Fibroblast of lung (primary cell): Measurements from ENCODE around the gene NTSR2. TPM values are rescaled to one million over a fixed set of nuclear protein-coding genes. Genes with fewer than 3 reads are reported as not detected.

Experiments
- DNase-seq, 2 donors: peaks; one replicate each; pipeline versions ENCODE4 v3.0.0 to v3.0.0-alpha.2; 2010; ENCODE audit warnings: low read depth in 2 of 2
- H2AFZ ChIP-seq: 2 replicates; pipeline ENCODE4 v1.5.1; 2012; ENCODE audit warnings: low read length, control low read depth, inconsistent platforms
- H3K27ac ChIP-seq: 2 replicates; pipeline ENCODE4 v1.5.1; 2011; ENCODE audit warnings: low read length, control low read depth; ENCODE audit not compliant: insufficient read depth
- H3K27me3 ChIP-seq: 2 replicates; pipeline ENCODE4 v1.5.1; 2011; ENCODE audit warnings: mild to moderate bottlenecking, low read length; ENCODE audit not compliant: control insufficient read depth, insufficient read depth
- H3K36me3 ChIP-seq: 2 replicates; pipeline ENCODE4 v1.5.1; 2011; ENCODE audit warnings: low read length; ENCODE audit not compliant: control insufficient read depth, insufficient read depth
- H3K4me1 ChIP-seq: 2 replicates; pipeline ENCODE4 v1.5.1; 2011; ENCODE audit warnings: low read length; ENCODE audit not compliant: control insufficient read depth, insufficient read depth; ENCODE audit errors: extremely low read depth
- H3K4me2 ChIP-seq: 2 replicates; pipeline ENCODE4 v1.5.1; 2011; ENCODE audit warnings: low read length, control low read depth; ENCODE audit not compliant: insufficient read depth; ENCODE audit errors: extremely low read depth
- H3K4me3 ChIP-seq, 4 experiments: fragments of 200-600 bp in 1 of 4; sonication (generic) in 1 of 4; replicated peaks in 1 of 4; 2 replicates each; pipeline ENCODE4 v1.5.1; 2011 to 2016; ENCODE audit warnings: low read length in 4 of 4, low read depth in 3 of 4, mild to moderate bottlenecking in 3 of 4, control low read depth in 2 of 4, inconsistent platforms in 1 of 4, mixed read lengths in 1 of 4; ENCODE audit not compliant: insufficient read depth in 1 of 4; ENCODE audit errors: control extremely low read depth in 1 of 4
- H3K79me2 ChIP-seq: 2 replicates; pipeline ENCODE4 v1.5.1; 2012; ENCODE audit warnings: mild to moderate bottlenecking, low read length, inconsistent platforms; ENCODE audit not compliant: control insufficient read depth, insufficient read depth
- H3K9ac ChIP-seq: 2 replicates; pipeline ENCODE4 v1.5.1; 2011; ENCODE audit warnings: mild to moderate bottlenecking, low read length, control low read depth; ENCODE audit not compliant: insufficient read depth
- H3K9me3 ChIP-seq: 2 replicates; pipeline ENCODE4 v1.5.1; 2012; ENCODE audit warnings: low read depth, low read length; ENCODE audit not compliant: control insufficient read depth, insufficient read depth
- H4K20me1 ChIP-seq: 2 replicates; pipeline ENCODE4 v1.5.1; 2011; ENCODE audit warnings: low read length; ENCODE audit not compliant: control insufficient read depth, insufficient read depth; ENCODE audit errors: extremely low read depth
- EZH2 ChIP-seq: IDR thresholded peaks from 2 replicates; pipeline ENCODE4 v1.5.1; 2012; ENCODE audit warnings: low read length, control low read depth, mild to moderate bottlenecking; ENCODE audit errors: missing control alignments
- polyA plus RNA-seq, 2 donors: library from polyadenylated mRNA; depleted of rRNA in 1 of 2; stranded (reverse) in 1 of 2; unstranded in 1 of 2; fragments of >200 nt; gene quantifications; 2 replicates each; pipeline ENCODE4 v1.2.1, GENCODE V29; 2011 to 2012; ENCODE audit warnings: missing spikeins in 1 of 2
- total RNA-seq: library from RNA; depleted of rRNA; stranded (reverse); fragments of >200 nt; gene quantifications from 2 replicates; pipeline ENCODE4 v1.2.1, GENCODE V29; 2014
- TF ChIP-seq, protein P1 (sequence below), 2 donors: IDR thresholded peaks in 1 of 2; conservative IDR thresholded peaks in 1 of 2; 1 replicate in 1 of 2; 2 replicates in 1 of 2; pipeline ENCODE4 v1.5.1; 2011 to 2012; ENCODE audit warnings: low read length in 2 of 2, control low read depth in 1 of 2, inconsistent platforms in 1 of 2, low read depth in 1 of 2, mild to moderate bottlenecking in 1 of 2

Gene NTSR2
- total and polyA plus RNA-seq, 2 donors (not counting 1 experiment from before 2014, with no cell fraction given) = not detected

DNA sequence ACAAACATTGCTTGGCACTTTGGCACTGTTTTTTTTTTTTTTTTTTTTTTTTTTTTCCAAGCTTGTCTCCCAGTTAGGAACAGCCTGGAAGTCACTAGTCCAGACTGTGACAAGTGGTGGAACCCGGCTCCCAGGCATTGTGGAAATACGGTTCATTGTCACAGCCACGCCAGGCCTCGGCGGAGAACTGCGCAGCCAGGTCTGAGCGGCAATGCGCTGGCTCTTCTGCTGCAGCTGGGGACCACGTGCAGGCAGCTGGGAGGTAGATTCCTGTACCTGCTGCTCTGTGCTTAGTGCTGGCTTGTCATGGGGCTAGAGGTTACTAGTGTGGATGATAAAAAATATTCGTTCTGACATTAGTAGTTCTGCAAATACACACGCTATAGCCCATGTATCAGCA lies 5.0 kb downstream of the NTSR2 start:
- Histone ChIP-seq H3K9me3 (no peaks in the 10 kb centered on the region), H3K79me2 (no peaks in the 10 kb centered on the region), H3K9ac (no peak overlapping the region), H3K4me3 (no peak overlapping the region), H3K27ac (no peak overlapping the region), H4K20me1 (no peaks in the 10 kb centered on the region), H2AFZ (no peak overlapping the region), H3K4me1 (no peaks in the 10 kb centered on the region), H3K36me3 (no peaks in the 10 kb centered on the region), H3K27me3 (peaks cover 7% of the 10 kb centered on the region), H3K4me2 (no peak overlapping the region)
- no peak for DNase-seq
- TF ChIP-seq EZH2 = no peak
- TF ChIP-seq, protein P1, sequence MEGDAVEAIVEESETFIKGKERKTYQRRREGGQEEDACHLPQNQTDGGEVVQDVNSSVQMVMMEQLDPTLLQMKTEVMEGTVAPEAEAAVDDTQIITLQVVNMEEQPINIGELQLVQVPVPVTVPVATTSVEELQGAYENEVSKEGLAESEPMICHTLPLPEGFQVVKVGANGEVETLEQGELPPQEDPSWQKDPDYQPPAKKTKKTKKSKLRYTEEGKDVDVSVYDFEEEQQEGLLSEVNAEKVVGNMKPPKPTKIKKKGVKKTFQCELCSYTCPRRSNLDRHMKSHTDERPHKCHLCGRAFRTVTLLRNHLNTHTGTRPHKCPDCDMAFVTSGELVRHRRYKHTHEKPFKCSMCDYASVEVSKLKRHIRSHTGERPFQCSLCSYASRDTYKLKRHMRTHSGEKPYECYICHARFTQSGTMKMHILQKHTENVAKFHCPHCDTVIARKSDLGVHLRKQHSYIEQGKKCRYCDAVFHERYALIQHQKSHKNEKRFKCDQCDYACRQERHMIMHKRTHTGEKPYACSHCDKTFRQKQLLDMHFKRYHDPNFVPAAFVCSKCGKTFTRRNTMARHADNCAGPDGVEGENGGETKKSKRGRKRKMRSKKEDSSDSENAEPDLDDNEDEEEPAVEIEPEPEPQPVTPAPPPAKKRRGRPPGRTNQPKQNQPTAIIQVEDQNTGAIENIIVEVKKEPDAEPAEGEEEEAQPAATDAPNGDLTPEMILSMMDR (conservative IDR thresholded peaks at IDR 0.05 in 1 of 2, IDR thresholded peaks at IDR 0.05 in 1 of 2; ENCODE audit: low read depth in 1 of 2, low read length in 2 of 2) = no peak

DNA sequence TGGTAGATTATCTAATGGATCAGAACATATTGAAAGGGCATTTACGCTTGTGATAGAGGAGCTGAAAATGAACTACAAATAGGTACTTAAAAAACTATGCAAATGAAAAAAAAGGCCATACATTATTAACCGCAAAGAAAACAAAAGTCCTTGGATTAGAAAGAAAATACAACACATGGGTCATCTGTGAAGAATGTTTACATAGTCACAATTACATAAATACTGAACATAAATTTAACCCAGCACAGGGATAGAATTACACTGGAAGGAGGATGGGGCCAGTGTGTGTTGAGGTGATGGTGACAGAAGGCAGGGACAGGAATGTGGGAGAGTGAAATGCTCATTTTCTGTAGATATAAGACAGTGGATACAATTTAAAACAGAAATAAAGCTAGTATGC lies 6.6 kb downstream of the NTSR2 start:
- H3K4me3 ChIP-seq = no peak overlapping the region
- H3K27ac ChIP-seq = no peak overlapping the region
- H3K4me2 ChIP-seq = no peak overlapping the region
- TF ChIP-seq, protein P1 (conservative IDR thresholded peaks at IDR 0.05 in 1 of 2, IDR thresholded peaks at IDR 0.05 in 1 of 2; ENCODE audit: low read depth in 1 of 2, low read length in 2 of 2) = no peak
- no peak for TF ChIP-seq EZH2
- H3K4me1 ChIP-seq = no peaks in the 10 kb centered on the region
- no peaks in the 10 kb centered on the region for H4K20me1 ChIP-seq
- peaks cover 8% of the 10 kb centered on the region for H3K27me3 ChIP-seq
- no peaks in the 10 kb centered on the region for H3K9me3 ChIP-seq
- H3K9ac ChIP-seq = no peak overlapping the region
- DNase-seq = peak in 1 of 2 donors; percentile 83
- H2AFZ ChIP-seq = no peak overlapping the region
- no peaks in the 10 kb centered on the region for H3K79me2 ChIP-seq
- no peaks in the 10 kb centered on the region for H3K36me3 ChIP-seq

DNA sequence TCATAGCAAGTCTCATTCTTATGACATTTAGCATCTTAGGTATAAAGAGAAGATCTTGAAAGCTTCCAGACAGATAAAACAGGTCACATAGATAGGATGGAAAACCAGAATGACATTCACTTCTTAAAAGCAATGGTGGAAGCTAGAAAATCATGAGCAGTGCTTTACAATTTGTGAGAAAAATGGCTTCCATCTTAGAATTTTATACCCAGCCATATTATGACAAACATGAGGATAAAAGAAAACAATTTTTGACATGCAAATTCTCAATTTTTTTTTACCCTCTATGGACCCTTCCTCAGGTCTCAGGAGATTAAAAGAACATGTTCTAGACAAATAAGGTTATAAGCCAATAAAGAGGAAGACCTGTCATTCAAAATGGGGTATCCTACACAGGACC lies 7.1 kb downstream of the NTSR2 start:
- Histone ChIP-seq H2AFZ (no peak overlapping the region), H3K4me1 (no peaks in the 10 kb centered on the region), H3K4me3 (no peak overlapping the region), H3K79me2 (no peaks in the 10 kb centered on the region), H3K4me2 (no peak overlapping the region), H3K9ac (no peak overlapping the region), H4K20me1 (no peaks in the 10 kb centered on the region), H3K36me3 (no peaks in the 10 kb centered on the region), H3K27ac (no peak overlapping the region), H3K9me3 (no peaks in the 10 kb centered on the region), H3K27me3 (peaks cover 6% of the 10 kb centered on the region)
- TF ChIP-seq, protein P1 (conservative IDR thresholded peaks at IDR 0.05 in 1 of 2, IDR thresholded peaks at IDR 0.05 in 1 of 2; ENCODE audit: low read depth in 1 of 2, low read length in 2 of 2) = no peak
- TF ChIP-seq EZH2 = no peak
- no peak for DNase-seq
